HCT116 (cell line): ENCODE results near the gene ZNF566.
A peak's percentile ranks its signal among the peaks of the same experiment; 100 is the strongest.

Experiments used
- POLR2A ChIP-seq: IDR thresholded peaks from 2 replicates; pipeline ENCODE4 v1.7.0; 2011; ENCODE audit warnings: borderline replicate concordance; ENCODE audit not compliant: insufficient read depth, insufficient read length; ENCODE audit errors: extremely low read depth
- YY1 ChIP-seq: IDR thresholded peaks from 2 replicates; pipeline ENCODE4 v1.6.1; 2011; ENCODE audit warnings: low read length, low read depth, moderate library complexity, mild to moderate bottlenecking; ENCODE audit not compliant: insufficient replicate concordance; ENCODE audit errors: extremely low read depth

GRCh38 chr19:36489118-36489919 lies at the start of gene ZNF566:
- TF ChIP-seq YY1 (peak; percentile 69), POLR2A (peak; percentile 38)
